ENCODE results near the gene ATP13A1.

ATP13A1 gene

GRCh38 chr19:19642506-19643157 lies 20.8 kb downstream of the ATP13A1 start:
- DNase-seq: peak in 1 of 4 experiments; percentile 8

GRCh38 chr19:19637523-19638251 lies 25.8 kb downstream of the ATP13A1 start:
- no peak for DNase-seq

- DNase-seq: no peak
Observed at GRCh38 chr19:19637186-19637522, 26.3 kb downstream of the ATP13A1 start.

GRCh38 chr19:19636573-19637185 lies 26.8 kb downstream of the ATP13A1 start:
- no peak for DNase-seq

GRCh38 chr19:19635313-19635702 lies 28.2 kb downstream of the ATP13A1 start:
- DNase-seq: no peak

DNA sequence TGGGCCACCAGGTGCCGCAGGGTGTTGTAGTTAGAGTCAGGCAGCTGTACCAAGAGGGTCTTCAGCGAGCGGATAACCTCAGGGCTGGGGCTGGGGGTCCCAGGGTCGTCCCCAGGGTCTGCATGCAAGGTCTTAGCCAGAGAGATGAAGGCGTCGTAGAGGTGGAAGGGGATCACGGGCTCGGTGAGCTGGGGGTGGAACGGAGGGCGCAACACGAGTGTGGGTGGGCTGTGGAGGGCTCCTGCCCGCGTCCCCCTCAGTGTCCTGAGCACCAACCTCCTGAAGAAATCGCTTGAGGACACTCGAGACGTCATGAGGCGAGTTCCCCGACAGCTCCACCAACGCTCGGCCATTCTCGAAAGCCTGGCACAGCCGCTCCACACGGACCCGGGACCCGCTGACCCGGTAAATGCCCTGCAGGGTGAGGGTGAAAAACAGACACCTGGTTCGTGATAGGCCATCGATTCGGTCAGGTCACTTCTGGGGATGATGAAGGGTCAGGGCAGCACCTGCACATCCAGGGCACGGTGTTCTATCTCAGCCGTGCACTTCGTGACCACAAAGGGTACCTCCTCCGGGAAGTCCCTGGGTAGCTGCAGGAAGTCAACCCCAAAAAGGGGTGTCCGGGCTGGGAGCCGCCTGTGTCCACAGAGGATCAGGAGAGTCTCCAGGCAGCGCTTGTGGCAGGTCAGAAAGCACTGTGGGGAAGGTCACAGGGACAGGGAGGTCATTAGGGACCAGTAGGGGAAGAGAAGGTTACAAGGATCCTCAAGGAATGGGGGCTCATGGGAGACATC lies 28.8 kb downstream of the ATP13A1 start:
- no peak for DNase-seq

GRCh38 chr19:19633711-19634515 lies 29.6 kb downstream of the ATP13A1 start:
- DNase-seq: no peak

DNA sequence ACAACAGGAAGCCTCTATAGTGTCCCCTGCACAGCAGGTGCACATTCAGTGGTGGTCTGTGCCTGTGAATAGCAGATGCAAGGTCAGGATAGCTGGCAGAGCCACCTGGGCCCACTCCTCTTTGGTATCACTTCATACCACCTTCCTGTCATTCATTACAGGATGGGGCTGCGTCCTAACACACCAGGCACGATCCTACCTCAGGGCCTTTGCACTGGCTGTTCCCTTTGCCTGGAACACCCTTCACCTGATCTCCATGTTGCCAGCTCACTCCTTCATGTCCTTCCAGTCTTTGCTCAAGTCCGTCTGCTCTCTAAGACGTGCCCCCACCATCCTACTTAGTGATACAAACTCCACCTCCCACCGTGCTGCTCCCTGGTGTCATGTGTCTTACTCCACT lies 30.8 kb downstream of the ATP13A1 start:
- DNase-seq: no peak

DNA sequence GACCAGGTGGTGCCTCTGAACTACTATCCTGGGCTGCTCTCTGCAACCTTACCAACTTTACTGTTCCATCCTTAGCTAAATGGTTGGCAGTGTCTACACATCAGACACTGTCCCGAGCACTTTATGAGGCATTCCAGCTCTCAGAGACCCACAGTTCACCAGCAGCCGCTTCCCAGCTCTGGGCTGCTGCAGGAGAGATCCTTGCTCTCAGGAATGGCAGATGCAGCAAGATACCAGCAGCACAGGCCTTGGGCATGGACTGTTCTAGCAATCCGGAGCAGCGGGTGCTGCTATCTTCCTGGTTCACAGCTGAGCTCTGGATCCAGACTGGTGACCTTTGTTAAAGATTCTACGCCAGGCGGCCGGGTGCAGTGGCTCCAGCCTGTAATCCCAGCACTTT lies 32.1 kb downstream of the ATP13A1 start:
- DNase-seq: no peak

DNA sequence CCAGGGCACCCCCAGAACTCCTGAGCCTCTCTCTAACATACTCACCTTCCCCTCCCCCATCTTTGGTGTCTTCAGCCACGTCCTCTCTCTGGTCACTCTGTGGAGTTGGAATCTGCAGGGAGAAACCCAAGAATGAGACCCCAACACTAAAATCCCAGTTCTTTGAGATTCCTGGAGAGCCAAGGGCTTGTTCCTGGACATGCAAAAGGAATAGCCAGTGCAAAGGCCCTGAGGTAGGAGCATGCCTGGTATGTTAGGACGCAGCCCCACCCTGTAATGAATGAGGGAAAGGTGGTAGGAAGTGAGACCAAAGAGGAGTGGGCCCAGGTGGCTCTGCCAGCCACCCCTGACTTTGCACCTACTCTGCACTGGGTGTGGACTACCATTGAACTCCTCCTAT lies 33.0 kb downstream of the ATP13A1 start:
- no peak for DNase-seq

- DNase-seq: no peak
Observed at GRCh38 chr19:19630062-19630414, 33.4 kb downstream of the ATP13A1 start.

DNA sequence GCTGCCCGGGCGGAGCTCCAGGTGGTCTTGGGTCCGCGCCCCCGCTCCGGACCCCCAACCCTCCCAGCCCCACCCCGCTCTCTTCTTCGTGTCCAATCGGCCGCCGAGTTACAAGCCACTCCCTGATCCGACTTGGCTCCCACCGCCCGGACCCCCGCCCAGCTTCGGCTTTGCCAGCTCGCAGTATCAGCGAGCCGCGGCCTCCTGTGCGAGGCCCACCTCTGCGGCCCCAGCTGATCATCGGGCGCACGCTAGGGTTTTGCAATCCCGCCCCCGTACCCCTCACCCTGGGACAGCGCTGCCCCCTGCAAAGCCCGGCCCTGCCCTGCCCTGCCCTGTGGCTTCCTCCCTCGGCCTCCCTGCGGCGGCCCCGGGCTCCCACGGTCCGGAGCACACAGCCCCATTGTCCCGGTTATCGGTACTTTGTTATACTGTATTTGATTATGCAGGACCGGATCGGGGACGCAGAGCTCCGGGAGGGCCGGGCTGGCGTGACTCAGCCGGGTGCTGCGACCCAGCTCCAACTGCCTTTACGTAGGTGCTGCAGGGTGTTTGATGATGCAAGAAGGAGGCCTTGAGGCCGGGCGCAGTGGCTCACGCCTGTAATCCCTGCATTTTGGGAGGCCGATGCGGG lies 34.9 kb downstream of the ATP13A1 start:
- peak in 3 of 4 experiments; percentile 17 to 42 (median 18) for DNase-seq

GRCh38 chr19:19627621-19628500 lies 35.6 kb downstream of the ATP13A1 start, which contains the start of gene LPAR2:
Gene LPAR2 (minus strand): TSS chr19:19628220. CDS start chr19:19627275, 945 bp downstream.
- peak in 3 of 4 experiments; percentile 22 to 85 (median 65) for DNase-seq

GRCh38 chr19:19626516-19627472 lies 36.7 kb downstream of the ATP13A1 start:
- no peak for DNase-seq

DNA sequence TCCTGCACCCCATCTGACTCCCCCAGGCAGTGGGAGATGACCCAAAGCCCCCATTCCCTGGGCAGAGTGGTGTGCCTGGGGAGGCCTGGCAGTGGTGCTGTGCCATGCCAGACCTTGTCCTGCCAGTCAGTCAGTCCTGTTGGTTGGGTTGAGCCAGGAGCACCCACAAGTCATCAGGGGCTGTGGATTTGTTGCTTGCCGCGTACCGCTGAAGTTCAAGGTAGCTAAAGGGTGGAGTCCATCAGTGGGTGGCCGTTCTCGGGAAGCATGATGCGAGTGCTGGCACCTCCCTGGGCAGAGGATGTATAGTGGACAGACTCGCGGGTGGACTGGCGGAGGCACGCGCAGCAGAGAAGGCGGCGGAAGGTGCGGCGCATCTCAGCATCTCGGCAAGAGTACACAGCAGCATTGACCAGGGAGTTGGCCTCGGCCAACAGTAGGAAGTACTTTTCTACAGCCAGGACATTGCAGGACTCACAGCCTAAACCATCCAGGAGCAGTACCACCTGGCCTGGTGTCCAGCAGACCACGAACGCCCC lies 39.4 kb downstream of the ATP13A1 start:
- DNase-seq: no peak

DNA sequence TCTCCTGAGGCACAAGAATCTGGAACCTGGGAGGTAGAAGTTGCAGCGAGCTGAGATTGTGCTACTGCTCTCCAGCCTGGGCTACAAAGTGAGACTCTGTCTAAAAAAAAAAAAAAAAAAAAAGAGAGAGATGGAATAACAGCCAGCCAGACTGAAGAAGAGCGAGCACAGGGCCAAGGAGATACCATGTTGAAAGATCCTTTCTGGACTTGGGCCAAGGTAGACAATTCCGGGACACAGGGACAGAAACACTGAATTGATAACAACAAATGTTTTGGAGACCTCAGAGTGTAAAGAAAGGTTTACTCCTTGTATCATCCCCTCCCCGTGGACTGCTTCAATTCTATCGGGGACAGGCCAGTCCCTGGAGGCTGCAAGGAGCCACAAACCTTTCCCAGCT lies 40.1 kb downstream of the ATP13A1 start:
- no peak for DNase-seq

DNA sequence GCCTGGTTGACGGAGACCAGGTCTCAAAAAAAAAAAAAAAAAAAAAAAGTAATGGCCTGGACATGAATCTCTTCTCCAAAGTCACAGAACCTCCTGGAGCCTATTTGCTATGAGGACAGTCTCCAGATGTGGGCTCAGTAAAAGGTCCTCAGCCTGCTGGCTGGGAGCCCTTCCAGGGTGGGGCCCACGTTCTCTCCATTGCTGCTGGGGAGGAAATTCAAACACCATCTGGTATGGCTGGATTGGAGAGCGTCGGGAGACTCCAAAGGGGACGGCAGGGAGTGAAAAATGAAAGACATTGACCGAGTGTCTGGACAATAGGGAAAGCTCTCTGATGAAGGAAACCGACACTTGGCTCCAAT lies 43.6 kb downstream of the ATP13A1 start:
- no peak for DNase-seq

DNA sequence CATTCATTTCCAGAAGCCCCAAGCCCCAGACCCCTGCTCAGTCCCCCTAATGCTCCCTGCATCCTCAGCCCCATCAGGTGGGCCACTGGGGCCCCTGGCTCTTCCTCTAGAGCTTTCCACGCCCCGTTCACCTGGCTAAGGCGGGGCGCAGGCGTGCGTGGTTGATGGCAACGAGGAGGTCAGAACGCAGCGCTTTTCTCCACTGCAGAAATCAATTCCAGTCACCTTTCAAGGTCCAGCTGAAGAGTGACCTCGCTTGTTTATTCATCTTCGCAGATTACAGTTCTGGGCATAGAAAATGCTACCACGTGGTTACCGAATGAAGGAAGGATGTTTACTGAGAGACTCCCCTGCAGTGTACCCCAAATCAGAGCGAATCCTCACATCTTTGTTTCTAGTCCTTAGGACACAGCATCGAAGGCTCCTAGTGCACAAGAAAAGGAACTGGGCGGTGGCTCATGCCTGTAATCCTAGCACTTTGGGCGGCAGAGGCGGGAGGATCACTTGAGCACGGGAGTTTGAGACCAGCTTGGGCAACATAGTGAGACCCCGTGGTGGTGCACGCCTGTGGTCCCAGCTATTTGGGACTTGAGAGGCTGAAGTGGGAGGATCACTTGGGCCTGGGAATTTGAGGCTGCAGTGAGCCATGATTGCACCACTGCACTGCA lies 44.2 kb downstream of the ATP13A1 start:
- no peak for DNase-seq
